SU-DHL-6 (cell line): ENCODE data around the gene CIB4.

Experiments
- H2AFZ ChIP-seq: fragments of 200-600 bp; sonication (generic); 2 replicates; pipeline ENCODE4 v1.6.1; 2014; ENCODE audit warnings: low read depth, mild to moderate bottlenecking, moderate library complexity, mixed read lengths, antibody characterized with exemption, low read length; ENCODE audit not compliant: severe bottlenecking
- H3F3A ChIP-seq: fragments of 200-600 bp; shearing (Covaris generic); 2 replicates; pipeline ENCODE4 v1.6.0; 2016; ENCODE audit warnings: antibody characterized with exemption, mild to moderate bottlenecking; ENCODE audit not compliant: insufficient read depth
- H3K27ac ChIP-seq: fragments of 200-600 bp; sonication (generic); 2 replicates; pipeline ENCODE4 v1.5.1; 2016; ENCODE audit warnings: low read depth, mild to moderate bottlenecking, low read length, moderate library complexity, mixed read lengths
- H3K27me3 ChIP-seq: fragments of 200-600 bp; sonication (generic), shearing (Covaris generic); 2 replicates; pipeline ENCODE4 v1.6.0; 2014; ENCODE audit warnings: mild to moderate bottlenecking, low read length
- H3K36me3 ChIP-seq: fragments of 200-600 bp; sonication (generic); 2 replicates; pipeline ENCODE4 v1.6.1; 2014; ENCODE audit warnings: mild to moderate bottlenecking, low read length, mixed read lengths
- H3K4me2 ChIP-seq: fragments of 300-600, 200-600 bp; shearing (Covaris generic), sonication (generic); 2 replicates; pipeline ENCODE4 v1.6.0; 2014; ENCODE audit warnings: low read length, low read depth, mild to moderate bottlenecking; ENCODE audit not compliant: poor library complexity, severe bottlenecking
- H3K4me3 ChIP-seq: fragments of 200-600 bp; sonication (generic); 2 replicates; pipeline ENCODE4 v1.5.1; 2014; ENCODE audit warnings: antibody characterized with exemption, low read length, mild to moderate bottlenecking, mixed read lengths; ENCODE audit not compliant: insufficient read depth, poor library complexity, severe bottlenecking
- H3K79me2 ChIP-seq: fragments of 200-600 bp; sonication (generic); 2 replicates; pipeline ENCODE4 v1.6.1; 2014; ENCODE audit warnings: mild to moderate bottlenecking, low read length, moderate library complexity; ENCODE audit not compliant: insufficient read depth
- H3K9ac ChIP-seq: fragments of 200-600 bp; sonication (generic); 2 replicates; pipeline ENCODE4 v1.7.0; 2014; ENCODE audit warnings: mild to moderate bottlenecking, low read length
- H3K9me2 ChIP-seq: fragments of 200-600 bp; sonication (generic); replicated peaks from 2 replicates; pipeline ENCODE4 v1.6.1; 2014; ENCODE audit warnings: low read length; ENCODE audit not compliant: insufficient read depth
- H3K9me3 ChIP-seq: fragments of 200-600 bp; sonication (generic); 2 replicates; pipeline ENCODE4 v1.6.1; 2014; ENCODE audit warnings: low read length, mixed read lengths; ENCODE audit not compliant: insufficient read depth
- H4K20me1 ChIP-seq: fragments of 200-600 bp; sonication (generic); 2 replicates; pipeline ENCODE4 v1.6.1; 2014; ENCODE audit warnings: low read depth, mild to moderate bottlenecking, antibody characterized with exemption, low read length, moderate library complexity, mixed read lengths
- EZH2phosphoT487 ChIP-seq: fragments of 200-600 bp; sonication (generic), shearing (Covaris generic); conservative IDR thresholded peaks from 2 replicates; pipeline ENCODE4 v1.6.1; 2018; ENCODE audit warnings: mild to moderate bottlenecking, antibody characterized with exemption, low read length, moderate library complexity, mixed read lengths
- TF ChIP-seq, protein P1 (sequence below): fragments of 200-600 bp; sonication (generic); IDR thresholded peaks from one replicate; pipeline ENCODE4 v1.5.1; 2017; ENCODE audit warnings: antibody characterized with exemption, mild to moderate bottlenecking, low read length, moderate library complexity; ENCODE audit not compliant: insufficient read depth, poor library complexity, severe bottlenecking

CIB4 gene

GRCh38 chr2:26581266-26581990 is 59.7 kb downstream of the CIB4 start:
- Histone ChIP-seq H3K9me2 (no peaks in the 10 kb centered on the region), H3K27ac (no peak overlapping the region), H3F3A (no peaks in the 10 kb centered on the region), H3K9me3 (no peaks in the 10 kb centered on the region), H3K27me3 (no peaks in the 10 kb centered on the region), H3K36me3 (no peaks in the 10 kb centered on the region), H3K4me2 (no peak overlapping the region), H4K20me1 (no peaks in the 10 kb centered on the region), H3K9ac (no peak overlapping the region), H3K4me3 (no peak overlapping the region), H3K79me2 (no peaks in the 10 kb centered on the region), H2AFZ (no peak overlapping the region)
- TF ChIP-seq, protein P1, sequence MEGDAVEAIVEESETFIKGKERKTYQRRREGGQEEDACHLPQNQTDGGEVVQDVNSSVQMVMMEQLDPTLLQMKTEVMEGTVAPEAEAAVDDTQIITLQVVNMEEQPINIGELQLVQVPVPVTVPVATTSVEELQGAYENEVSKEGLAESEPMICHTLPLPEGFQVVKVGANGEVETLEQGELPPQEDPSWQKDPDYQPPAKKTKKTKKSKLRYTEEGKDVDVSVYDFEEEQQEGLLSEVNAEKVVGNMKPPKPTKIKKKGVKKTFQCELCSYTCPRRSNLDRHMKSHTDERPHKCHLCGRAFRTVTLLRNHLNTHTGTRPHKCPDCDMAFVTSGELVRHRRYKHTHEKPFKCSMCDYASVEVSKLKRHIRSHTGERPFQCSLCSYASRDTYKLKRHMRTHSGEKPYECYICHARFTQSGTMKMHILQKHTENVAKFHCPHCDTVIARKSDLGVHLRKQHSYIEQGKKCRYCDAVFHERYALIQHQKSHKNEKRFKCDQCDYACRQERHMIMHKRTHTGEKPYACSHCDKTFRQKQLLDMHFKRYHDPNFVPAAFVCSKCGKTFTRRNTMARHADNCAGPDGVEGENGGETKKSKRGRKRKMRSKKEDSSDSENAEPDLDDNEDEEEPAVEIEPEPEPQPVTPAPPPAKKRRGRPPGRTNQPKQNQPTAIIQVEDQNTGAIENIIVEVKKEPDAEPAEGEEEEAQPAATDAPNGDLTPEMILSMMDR: no peak
- no peak for TF ChIP-seq EZH2phosphoT487

GRCh38 chr2:26580751-26581150 is 60.4 kb downstream of the CIB4 start:
- TF ChIP-seq, protein P1: no peak
- Histone ChIP-seq H3F3A (no peaks in the 10 kb centered on the region), H3K27me3 (no peaks in the 10 kb centered on the region), H3K4me3 (no peak overlapping the region), H2AFZ (no peak overlapping the region), H3K9ac (no peak overlapping the region), H3K36me3 (no peaks in the 10 kb centered on the region), H3K79me2 (no peaks in the 10 kb centered on the region), H3K9me3 (no peaks in the 10 kb centered on the region), H3K9me2 (no peaks in the 10 kb centered on the region), H4K20me1 (no peaks in the 10 kb centered on the region), H3K4me2 (no peak overlapping the region), H3K27ac (no peak overlapping the region)

DNA sequence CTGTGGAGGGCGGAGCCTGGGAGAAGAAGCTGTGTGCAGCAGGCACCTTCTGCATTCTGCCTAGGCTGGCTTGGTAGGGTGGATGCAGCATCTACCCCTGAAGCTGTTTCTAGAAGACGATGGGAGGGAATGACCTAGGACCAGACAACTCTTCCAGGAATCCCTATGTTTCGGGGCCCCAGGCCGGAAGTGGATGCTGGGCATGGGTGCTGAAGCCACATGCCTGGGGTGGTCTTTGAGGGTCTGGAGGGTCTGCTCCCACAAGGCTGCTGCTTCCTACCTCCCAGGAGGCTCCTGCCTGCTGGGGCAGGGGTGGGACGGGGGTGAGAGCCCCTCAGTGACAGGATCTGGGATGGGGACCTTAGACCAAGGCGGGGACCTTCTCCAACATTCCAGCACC is 61.0 kb downstream of the CIB4 start:
- TF ChIP-seq, protein P1: no peak
- no peak for TF ChIP-seq EZH2phosphoT487
- H3K36me3 ChIP-seq: no peaks in the 10 kb centered on the region
- no peak overlapping the region for H3K4me2 ChIP-seq
- H3K9me2 ChIP-seq: no peaks in the 10 kb centered on the region
- no peaks in the 10 kb centered on the region for H3F3A ChIP-seq
- no peak overlapping the region for H3K9ac ChIP-seq
- no peaks in the 10 kb centered on the region for H3K27me3 ChIP-seq
- H3K27ac ChIP-seq: no peak overlapping the region
- H3K79me2 ChIP-seq: no peaks in the 10 kb centered on the region
- no peak overlapping the region for H2AFZ ChIP-seq
- H4K20me1 ChIP-seq: no peaks in the 10 kb centered on the region
- H3K9me3 ChIP-seq: no peaks in the 10 kb centered on the region
- no peak overlapping the region for H3K4me3 ChIP-seq
